ENCODE results near the gene OSBPL6.

OSBPL6 gene

GRCh38 chr2:178199334-178199733 is 5.0 kb downstream of the OSBPL6 start:
- DNase-seq, result no peak

GRCh38 chr2:178200331-178200730 is 6.0 kb downstream of the OSBPL6 start:
- no peak for DNase-seq

- DNase-seq, result no peak
Observed at GRCh38 chr2:178202927-178203326, 8.6 kb downstream of the OSBPL6 start.

- no peak for DNase-seq
Observed at GRCh38 chr2:178204977-178205376, 10.7 kb downstream of the OSBPL6 start.

- DNase-seq, result no peak
Observed at GRCh38 chr2:178205853-178206521, 11.7 kb downstream of the OSBPL6 start.

- DNase-seq, result no peak
Observed at GRCh38 chr2:178208336-178208735, 14.0 kb downstream of the OSBPL6 start.

GRCh38 chr2:178208817-178209216 is 14.5 kb downstream of the OSBPL6 start:
- peak; percentile 12 for DNase-seq

GRCh38 chr2:178211460-178211859 is 17.1 kb downstream of the OSBPL6 start:
- DNase-seq, result no peak

GRCh38 chr2:178211943-178212342 is 17.6 kb downstream of the OSBPL6 start:
- DNase-seq, result no peak

- DNase-seq, result no peak
Observed at GRCh38 chr2:178213991-178214390, 19.7 kb downstream of the OSBPL6 start.

GRCh38 chr2:178219247-178219646 is 24.9 kb downstream of the OSBPL6 start:
- no peak for DNase-seq

GRCh38 chr2:178220814-178221213 is 26.5 kb downstream of the OSBPL6 start:
- no peak for DNase-seq

- no peak for DNase-seq
Observed at GRCh38 chr2:178221556-178221955, 27.2 kb downstream of the OSBPL6 start.

GRCh38 chr2:178223806-178224205 is 29.5 kb downstream of the OSBPL6 start:
- no peak for DNase-seq

GRCh38 chr2:178225006-178225805 is 30.9 kb downstream of the OSBPL6 start:
- no peak for DNase-seq

GRCh38 chr2:178227187-178227586 is 32.9 kb downstream of the OSBPL6 start:
- DNase-seq, result no peak

- DNase-seq, result peak; percentile 27
Observed at GRCh38 chr2:178229927-178230326, 35.6 kb downstream of the OSBPL6 start.

- DNase-seq, result no peak
Observed at GRCh38 chr2:178230396-178230795, 36.1 kb downstream of the OSBPL6 start.

GRCh38 chr2:178233428-178233827 is 39.1 kb downstream of the OSBPL6 start:
- DNase-seq, result no peak

- no peak for DNase-seq
Observed at GRCh38 chr2:178234648-178235047, 40.3 kb downstream of the OSBPL6 start.

- DNase-seq, result no peak
Observed at GRCh38 chr2:178237488-178238153, 43.3 kb downstream of the OSBPL6 start.

- DNase-seq, result no peak
Observed at GRCh38 chr2:178238154-178238521, 43.8 kb downstream of the OSBPL6 start.

- no peak for DNase-seq
Observed at GRCh38 chr2:178238750-178239149, 44.4 kb downstream of the OSBPL6 start.
